ENCODE measurements around the gene DNM1L. TPM values are rescaled to one million over a fixed set of nuclear protein-coding genes. Genes with fewer than 3 reads are reported as not detected.

Gene DNM1L
- total and polyA plus RNA-seq, 10 of the 15 experiments (the other 5 are each of a cell fraction or from before 2014, with no cell fraction given): 23.1 to 201 (median 63.9) TPM

DNA sequence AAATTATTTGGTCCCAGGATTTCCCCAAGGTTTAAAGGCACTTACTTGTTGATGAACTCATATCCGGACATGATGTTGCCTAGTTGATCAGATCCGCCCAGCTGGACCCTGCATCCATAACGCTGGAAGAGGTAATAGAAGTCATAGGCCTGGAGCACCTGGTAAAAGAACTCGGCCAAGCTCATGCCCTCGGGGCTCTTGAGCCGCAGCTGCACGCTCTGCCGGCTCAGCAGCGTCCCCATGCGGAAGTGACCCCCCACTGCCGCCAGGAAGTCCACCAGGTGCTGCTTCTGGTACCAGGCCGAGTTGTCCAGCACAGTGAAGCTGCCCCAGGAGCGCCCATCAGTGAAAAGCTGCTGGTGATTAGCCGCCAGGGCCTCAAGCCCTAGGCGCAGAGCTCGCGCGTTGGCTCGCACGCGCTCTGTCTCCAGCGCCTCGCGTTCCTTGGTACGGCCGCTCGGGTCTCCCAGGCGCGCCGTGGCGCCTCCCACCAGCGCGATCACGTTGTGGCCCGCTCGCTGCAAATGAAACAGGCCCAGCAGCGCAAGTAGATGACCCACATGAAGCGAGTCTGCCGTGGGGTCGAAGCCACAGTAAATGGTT is 76.1 kb downstream of the DNM1L start (continued):
- TF ChIP-seq, protein P1, sequence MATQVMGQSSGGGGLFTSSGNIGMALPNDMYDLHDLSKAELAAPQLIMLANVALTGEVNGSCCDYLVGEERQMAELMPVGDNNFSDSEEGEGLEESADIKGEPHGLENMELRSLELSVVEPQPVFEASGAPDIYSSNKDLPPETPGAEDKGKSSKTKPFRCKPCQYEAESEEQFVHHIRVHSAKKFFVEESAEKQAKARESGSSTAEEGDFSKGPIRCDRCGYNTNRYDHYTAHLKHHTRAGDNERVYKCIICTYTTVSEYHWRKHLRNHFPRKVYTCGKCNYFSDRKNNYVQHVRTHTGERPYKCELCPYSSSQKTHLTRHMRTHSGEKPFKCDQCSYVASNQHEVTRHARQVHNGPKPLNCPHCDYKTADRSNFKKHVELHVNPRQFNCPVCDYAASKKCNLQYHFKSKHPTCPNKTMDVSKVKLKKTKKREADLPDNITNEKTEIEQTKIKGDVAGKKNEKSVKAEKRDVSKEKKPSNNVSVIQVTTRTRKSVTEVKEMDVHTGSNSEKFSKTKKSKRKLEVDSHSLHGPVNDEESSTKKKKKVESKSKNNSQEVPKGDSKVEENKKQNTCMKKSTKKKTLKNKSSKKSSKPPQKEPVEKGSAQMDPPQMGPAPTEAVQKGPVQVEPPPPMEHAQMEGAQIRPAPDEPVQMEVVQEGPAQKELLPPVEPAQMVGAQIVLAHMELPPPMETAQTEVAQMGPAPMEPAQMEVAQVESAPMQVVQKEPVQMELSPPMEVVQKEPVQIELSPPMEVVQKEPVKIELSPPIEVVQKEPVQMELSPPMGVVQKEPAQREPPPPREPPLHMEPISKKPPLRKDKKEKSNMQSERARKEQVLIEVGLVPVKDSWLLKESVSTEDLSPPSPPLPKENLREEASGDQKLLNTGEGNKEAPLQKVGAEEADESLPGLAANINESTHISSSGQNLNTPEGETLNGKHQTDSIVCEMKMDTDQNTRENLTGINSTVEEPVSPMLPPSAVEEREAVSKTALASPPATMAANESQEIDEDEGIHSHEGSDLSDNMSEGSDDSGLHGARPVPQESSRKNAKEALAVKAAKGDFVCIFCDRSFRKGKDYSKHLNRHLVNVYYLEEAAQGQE (IDR thresholded peaks at IDR 0.05; ENCODE audit: low read depth, low read length): no peak
- TF ChIP-seq MEF2B (IDR thresholded peaks at IDR 0.05; ENCODE audit: partially characterized antibody, poor library complexity, severe bottlenecking) (no peak), NR2C1 (IDR thresholded peaks at IDR 0.05) (no peak), CEBPB (IDR thresholded peaks at IDR 0.05; ENCODE audit: borderline replicate concordance in 1 of 2, low read depth in 2 of 2, low read length in 2 of 2) (no peak), ZNF274 (IDR thresholded peaks at IDR 0.05; ENCODE audit: insufficient read depth, insufficient read length) (no peak), IKZF1 (conservative IDR thresholded peaks at IDR 0.05) (no peak; the same call in none of the 2 replicates), BRCA1 (IDR thresholded peaks at IDR 0.05; ENCODE audit: low read depth, low read length) (no peak), MYB (IDR thresholded peaks at IDR 0.05; ENCODE audit: borderline replicate concordance, low read depth, low read length) (no peak), TAF1 (IDR thresholded peaks at IDR 0.05; ENCODE audit: borderline replicate concordance, low read depth, low read length) (peak; percentile 41; the same call in 1 of the 2 replicates), POLR2AphosphoS5 (IDR thresholded peaks at IDR 0.05; ENCODE audit: low read length) (no peak; the same call in 1 of the 2 replicates), CHD1 (IDR thresholded peaks at IDR 0.05; ENCODE audit: low read depth, low read length) (no peak), IRF4 (IDR thresholded peaks at IDR 0.05; ENCODE audit: low read depth, low read length) (no peak), EZH2 (IDR thresholded peaks at IDR 0.05; ENCODE audit: borderline replicate concordance, control insufficient read depth, low read depth, low read length) (no peak), ZNF207 (IDR thresholded peaks at IDR 0.05; ENCODE audit: borderline replicate concordance) (no peak)
- TF ChIP-seq, protein P2, sequence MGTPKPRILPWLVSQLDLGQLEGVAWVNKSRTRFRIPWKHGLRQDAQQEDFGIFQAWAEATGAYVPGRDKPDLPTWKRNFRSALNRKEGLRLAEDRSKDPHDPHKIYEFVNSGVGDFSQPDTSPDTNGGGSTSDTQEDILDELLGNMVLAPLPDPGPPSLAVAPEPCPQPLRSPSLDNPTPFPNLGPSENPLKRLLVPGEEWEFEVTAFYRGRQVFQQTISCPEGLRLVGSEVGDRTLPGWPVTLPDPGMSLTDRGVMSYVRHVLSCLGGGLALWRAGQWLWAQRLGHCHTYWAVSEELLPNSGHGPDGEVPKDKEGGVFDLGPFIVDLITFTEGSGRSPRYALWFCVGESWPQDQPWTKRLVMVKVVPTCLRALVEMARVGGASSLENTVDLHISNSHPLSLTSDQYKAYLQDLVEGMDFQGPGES (IDR thresholded peaks at IDR 0.05): no peak
- TF ChIP-seq, protein P3, sequence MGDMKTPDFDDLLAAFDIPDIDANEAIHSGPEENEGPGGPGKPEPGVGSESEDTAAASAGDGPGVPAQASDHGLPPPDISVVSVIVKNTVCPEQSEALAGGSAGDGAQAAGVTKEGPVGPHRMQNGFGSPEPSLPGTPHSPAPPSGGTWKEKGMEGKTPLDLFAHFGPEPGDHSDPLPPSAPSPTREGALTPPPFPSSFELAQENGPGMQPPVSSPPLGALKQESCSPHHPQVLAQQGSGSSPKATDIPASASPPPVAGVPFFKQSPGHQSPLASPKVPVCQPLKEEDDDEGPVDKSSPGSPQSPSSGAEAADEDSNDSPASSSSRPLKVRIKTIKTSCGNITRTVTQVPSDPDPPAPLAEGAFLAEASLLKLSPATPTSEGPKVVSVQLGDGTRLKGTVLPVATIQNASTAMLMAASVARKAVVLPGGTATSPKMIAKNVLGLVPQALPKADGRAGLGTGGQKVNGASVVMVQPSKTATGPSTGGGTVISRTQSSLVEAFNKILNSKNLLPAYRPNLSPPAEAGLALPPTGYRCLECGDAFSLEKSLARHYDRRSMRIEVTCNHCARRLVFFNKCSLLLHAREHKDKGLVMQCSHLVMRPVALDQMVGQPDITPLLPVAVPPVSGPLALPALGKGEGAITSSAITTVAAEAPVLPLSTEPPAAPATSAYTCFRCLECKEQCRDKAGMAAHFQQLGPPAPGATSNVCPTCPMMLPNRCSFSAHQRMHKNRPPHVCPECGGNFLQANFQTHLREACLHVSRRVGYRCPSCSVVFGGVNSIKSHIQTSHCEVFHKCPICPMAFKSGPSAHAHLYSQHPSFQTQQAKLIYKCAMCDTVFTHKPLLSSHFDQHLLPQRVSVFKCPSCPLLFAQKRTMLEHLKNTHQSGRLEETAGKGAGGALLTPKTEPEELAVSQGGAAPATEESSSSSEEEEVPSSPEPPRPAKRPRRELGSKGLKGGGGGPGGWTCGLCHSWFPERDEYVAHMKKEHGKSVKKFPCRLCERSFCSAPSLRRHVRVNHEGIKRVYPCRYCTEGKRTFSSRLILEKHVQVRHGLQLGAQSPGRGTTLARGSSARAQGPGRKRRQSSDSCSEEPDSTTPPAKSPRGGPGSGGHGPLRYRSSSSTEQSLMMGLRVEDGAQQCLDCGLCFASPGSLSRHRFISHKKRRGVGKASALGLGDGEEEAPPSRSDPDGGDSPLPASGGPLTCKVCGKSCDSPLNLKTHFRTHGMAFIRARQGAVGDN (IDR thresholded peaks at IDR 0.05): 0 out of 2 replicates have a peak, but pooled peaks have one; percentile 40
- TF ChIP-seq, protein P4, sequence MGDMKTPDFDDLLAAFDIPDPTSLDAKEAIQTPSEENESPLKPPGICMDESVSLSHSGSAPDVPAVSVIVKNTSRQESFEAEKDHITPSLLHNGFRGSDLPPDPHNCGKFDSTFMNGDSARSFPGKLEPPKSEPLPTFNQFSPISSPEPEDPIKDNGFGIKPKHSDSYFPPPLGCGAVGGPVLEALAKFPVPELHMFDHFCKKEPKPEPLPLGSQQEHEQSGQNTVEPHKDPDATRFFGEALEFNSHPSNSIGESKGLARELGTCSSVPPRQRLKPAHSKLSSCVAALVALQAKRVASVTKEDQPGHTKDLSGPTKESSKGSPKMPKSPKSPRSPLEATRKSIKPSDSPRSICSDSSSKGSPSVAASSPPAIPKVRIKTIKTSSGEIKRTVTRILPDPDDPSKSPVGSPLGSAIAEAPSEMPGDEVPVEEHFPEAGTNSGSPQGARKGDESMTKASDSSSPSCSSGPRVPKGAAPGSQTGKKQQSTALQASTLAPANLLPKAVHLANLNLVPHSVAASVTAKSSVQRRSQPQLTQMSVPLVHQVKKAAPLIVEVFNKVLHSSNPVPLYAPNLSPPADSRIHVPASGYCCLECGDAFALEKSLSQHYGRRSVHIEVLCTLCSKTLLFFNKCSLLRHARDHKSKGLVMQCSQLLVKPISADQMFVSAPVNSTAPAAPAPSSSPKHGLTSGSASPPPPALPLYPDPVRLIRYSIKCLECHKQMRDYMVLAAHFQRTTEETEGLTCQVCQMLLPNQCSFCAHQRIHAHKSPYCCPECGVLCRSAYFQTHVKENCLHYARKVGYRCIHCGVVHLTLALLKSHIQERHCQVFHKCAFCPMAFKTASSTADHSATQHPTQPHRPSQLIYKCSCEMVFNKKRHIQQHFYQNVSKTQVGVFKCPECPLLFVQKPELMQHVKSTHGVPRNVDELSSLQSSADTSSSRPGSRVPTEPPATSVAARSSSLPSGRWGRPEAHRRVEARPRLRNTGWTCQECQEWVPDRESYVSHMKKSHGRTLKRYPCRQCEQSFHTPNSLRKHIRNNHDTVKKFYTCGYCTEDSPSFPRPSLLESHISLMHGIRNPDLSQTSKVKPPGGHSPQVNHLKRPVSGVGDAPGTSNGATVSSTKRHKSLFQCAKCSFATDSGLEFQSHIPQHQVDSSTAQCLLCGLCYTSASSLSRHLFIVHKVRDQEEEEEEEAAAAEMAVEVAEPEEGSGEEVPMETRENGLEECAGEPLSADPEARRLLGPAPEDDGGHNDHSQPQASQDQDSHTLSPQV (IDR thresholded peaks at IDR 0.05): no peak

Data from GM12878 (cell line).